Measurements from ENCODE around the gene SP100. TPM values are rescaled to one million over a fixed set of nuclear protein-coding genes. Genes with fewer than 3 reads are reported as not detected.
A peak's percentile ranks its signal among the peaks of the same experiment; 100 is the strongest.

Gene SP100
- total and polyA plus RNA-seq, 5 donors from 2014 or later = 116 to 335 (median 123) TPM

GRCh38 chr2:230512955-230513748, 97.2 kb downstream of the SP100 start:
- peaks cover 58% of the 10 kb centered on the region for H3K36me3 Mint-ChIP-seq
- no peaks in the 10 kb centered on the region for H3K27me3 Mint-ChIP-seq
- Histone ChIP-seq H3K36me3 (ENCODE audit: control insufficient read depth, insufficient read depth, low read length) (peaks cover 49% of the 10 kb centered on the region), H3K4me1 (ENCODE audit: control insufficient read depth, insufficient read depth, low read length, poor library complexity, severe bottlenecking) (no peaks in the 10 kb centered on the region), H3K4me3 (ENCODE audit: low read depth, low read length) (no peak overlapping the region), H3K27me3 (ENCODE audit: control insufficient read depth, insufficient read depth, low read length) (no peaks in the 10 kb centered on the region), H3K27ac (ENCODE audit: insufficient read depth, low read length, poor library complexity, severe bottlenecking) (no peak overlapping the region), H3K9me3 (ENCODE audit: control insufficient read depth in 2 of 2, low read length in 2 of 2) (no peaks in the 10 kb centered on the region)
- no peak overlapping the region for H3K4me3 Mint-ChIP-seq
- peaks cover 0 to 3% (median 0%) of the 10 kb centered on the region in 7 donors for H3K9me3 Mint-ChIP-seq
- peaks cover 0 to 12% (median 3%) of the 10 kb centered on the region in 4 donors for H3K4me1 Mint-ChIP-seq
- H3K27ac Mint-ChIP-seq = peak overlapping the region in 1 of 3 donors; percentile 62
- ATAC-seq (ENCODE audit: low read depth in 2 of 2) (no peak), DNase-seq (no peak)

- peaks cover 21% of the 10 kb centered on the region for H3K36me3 ChIP-seq (ENCODE audit: control insufficient read depth, insufficient read depth, low read length)
- H3K4me3 Mint-ChIP-seq = no peak overlapping the region
- peaks cover 1% of the 10 kb centered on the region for H3K4me1 ChIP-seq (ENCODE audit: control insufficient read depth, insufficient read depth, low read length, poor library complexity, severe bottlenecking)
- peaks cover 0 to 11% (median 7%) of the 10 kb centered on the region in 4 donors for H3K4me1 Mint-ChIP-seq
- ATAC-seq (ENCODE audit: low read depth in 2 of 2) (no peak), DNase-seq (no peak)
- H3K27me3 ChIP-seq (ENCODE audit: control insufficient read depth, insufficient read depth, low read length) = no peaks in the 10 kb centered on the region
- H3K27me3 Mint-ChIP-seq = peaks cover 4% of the 10 kb centered on the region
- H3K36me3 Mint-ChIP-seq = peaks cover 50% of the 10 kb centered on the region
- no peak overlapping the region for H3K27ac ChIP-seq (ENCODE audit: insufficient read depth, low read length, poor library complexity, severe bottlenecking)
- H3K4me3 ChIP-seq (ENCODE audit: low read depth, low read length) = no peak overlapping the region
- H3K9me3 Mint-ChIP-seq = peaks cover 0 to 29% (median 9%) of the 10 kb centered on the region in 7 donors
- H3K9me3 ChIP-seq (ENCODE audit: control insufficient read depth in 2 of 2, low read length in 2 of 2) = peaks cover 16 to 26% of the 10 kb centered on the region in 2 experiments
- no peak overlapping the region for H3K27ac Mint-ChIP-seq
Measured at GRCh38 chr2:230520061-230520874, 104.3 kb downstream of the SP100 start.

- Histone ChIP-seq H3K36me3 (ENCODE audit: control insufficient read depth, insufficient read depth, low read length) (peaks cover 16% of the 10 kb centered on the region), H3K27ac (ENCODE audit: insufficient read depth, low read length, poor library complexity, severe bottlenecking) (no peak overlapping the region), H3K4me1 (ENCODE audit: control insufficient read depth, insufficient read depth, low read length, poor library complexity, severe bottlenecking) (peaks cover 4% of the 10 kb centered on the region), H3K9me3 (ENCODE audit: control insufficient read depth in 2 of 2, low read length in 2 of 2) (peaks cover 16 to 26% of the 10 kb centered on the region in 2 experiments), H3K4me3 (ENCODE audit: low read depth, low read length) (no peak overlapping the region), H3K27me3 (ENCODE audit: control insufficient read depth, insufficient read depth, low read length) (no peaks in the 10 kb centered on the region)
- ATAC-seq (ENCODE audit: low read depth in 2 of 2) = no peak
- Mint-ChIP-seq H3K36me3 (peaks cover 45% of the 10 kb centered on the region), H3K27ac (no peak overlapping the region), H3K27me3 (peaks cover 4% of the 10 kb centered on the region), H3K4me1 (peaks cover 0 to 12% (median 8%) of the 10 kb centered on the region in 4 donors), H3K4me3 (no peak overlapping the region), H3K9me3 (peaks cover 0 to 29% (median 10%) of the 10 kb centered on the region in 7 donors)
- no peak for DNase-seq
Measured at GRCh38 chr2:230520875-230521155, 104.8 kb downstream of the SP100 start.

GRCh38 chr2:230521386-230521785, 105.4 kb downstream of the SP100 start:
- Histone ChIP-seq H3K9me3 (ENCODE audit: control insufficient read depth in 2 of 2, low read length in 2 of 2) (peaks cover 16 to 26% of the 10 kb centered on the region in 2 experiments), H3K27me3 (ENCODE audit: control insufficient read depth, insufficient read depth, low read length) (no peaks in the 10 kb centered on the region), H3K36me3 (ENCODE audit: control insufficient read depth, insufficient read depth, low read length) (peaks cover 16% of the 10 kb centered on the region), H3K4me1 (ENCODE audit: control insufficient read depth, insufficient read depth, low read length, poor library complexity, severe bottlenecking) (peaks cover 4% of the 10 kb centered on the region), H3K27ac (ENCODE audit: insufficient read depth, low read length, poor library complexity, severe bottlenecking) (no peak overlapping the region), H3K4me3 (ENCODE audit: low read depth, low read length) (no peak overlapping the region)
- Mint-ChIP-seq H3K27ac (no peak overlapping the region), H3K4me1 (peaks cover 0 to 15% (median 5%) of the 10 kb centered on the region in 4 donors), H3K36me3 (peaks cover 41% of the 10 kb centered on the region), H3K9me3 (peaks cover 0 to 29% (median 10%) of the 10 kb centered on the region in 7 donors), H3K27me3 (peaks cover 4% of the 10 kb centered on the region), H3K4me3 (no peak overlapping the region)
- DNase-seq (no peak), ATAC-seq (ENCODE audit: low read depth in 2 of 2) (no peak)

GRCh38 chr2:230525682-230526081, 109.7 kb downstream of the SP100 start:
- no peak for ATAC-seq (ENCODE audit: low read depth in 2 of 2)
- peaks cover 0 to 48% (median 24%) of the 10 kb centered on the region in 7 donors for H3K9me3 Mint-ChIP-seq

GRCh38 chr2:230537531-230537976, 121.6 kb downstream of the SP100 start:
- no peak overlapping the region for H3K4me3 ChIP-seq (ENCODE audit: low read depth, low read length)
- DNase-seq = peak in 1 of 3 donors; percentile 13
- H3K9me3 Mint-ChIP-seq = peaks cover 0 to 2% (median 0%) of the 10 kb centered on the region in 7 donors

More at GRCh38 chr2:230525682-230526081, 109.7 kb downstream of the SP100 start:
- H3K27me3 ChIP-seq (ENCODE audit: control insufficient read depth, insufficient read depth, low read length) = no peaks in the 10 kb centered on the region
- peaks cover 0 to 15% (median 5%) of the 10 kb centered on the region in 4 donors for H3K4me1 Mint-ChIP-seq
- H3K4me1 ChIP-seq (ENCODE audit: control insufficient read depth, insufficient read depth, low read length, poor library complexity, severe bottlenecking) = peaks cover 4% of the 10 kb centered on the region
- H3K36me3 ChIP-seq (ENCODE audit: control insufficient read depth, insufficient read depth, low read length) = peaks cover 7% of the 10 kb centered on the region
- H3K4me3 ChIP-seq (ENCODE audit: low read depth, low read length) = no peak overlapping the region
- H3K4me3 Mint-ChIP-seq = no peak overlapping the region
- peaks cover 10 to 19% of the 10 kb centered on the region in 2 experiments for H3K9me3 ChIP-seq (ENCODE audit: control insufficient read depth in 2 of 2, low read length in 2 of 2)
- peak in 1 of 3 donors; percentile 34 for DNase-seq
- H3K27ac ChIP-seq (ENCODE audit: insufficient read depth, low read length, poor library complexity, severe bottlenecking) = no peak overlapping the region
- no peak overlapping the region for H3K27ac Mint-ChIP-seq
- H3K36me3 Mint-ChIP-seq = peaks cover 25% of the 10 kb centered on the region
- H3K27me3 Mint-ChIP-seq = peaks cover 4% of the 10 kb centered on the region

GRCh38 chr2:230540332-230540731, 124.3 kb downstream of the SP100 start:
- Histone ChIP-seq H3K4me1 (ENCODE audit: control insufficient read depth, insufficient read depth, low read length, poor library complexity, severe bottlenecking) (no peaks in the 10 kb centered on the region), H3K27ac (ENCODE audit: insufficient read depth, low read length, poor library complexity, severe bottlenecking) (no peak overlapping the region), H3K36me3 (ENCODE audit: control insufficient read depth, insufficient read depth, low read length) (peaks cover 37% of the 10 kb centered on the region), H3K27me3 (ENCODE audit: control insufficient read depth, insufficient read depth, low read length) (no peaks in the 10 kb centered on the region), H3K4me3 (ENCODE audit: low read depth, low read length) (no peak overlapping the region), H3K9me3 (ENCODE audit: control insufficient read depth in 2 of 2, low read length in 2 of 2) (no peaks in the 10 kb centered on the region)
- ATAC-seq (ENCODE audit: low read depth in 2 of 2) = no peak
- Mint-ChIP-seq H3K4me1 (peaks cover 6 to 27% (median 14%) of the 10 kb centered on the region in 4 donors), H3K9me3 (peaks cover 0 to 15% (median 0%) of the 10 kb centered on the region in 7 donors), H3K36me3 (peaks cover 67% of the 10 kb centered on the region), H3K27ac (peak overlapping the region in 1 of 3 donors; percentile 35), H3K4me3 (no peak overlapping the region), H3K27me3 (no peaks in the 10 kb centered on the region)
- peak in 1 of 3 donors; percentile 20 for DNase-seq

More at GRCh38 chr2:230537531-230537976, 121.6 kb downstream of the SP100 start:
- Histone ChIP-seq H3K9me3 (ENCODE audit: control insufficient read depth in 2 of 2, low read length in 2 of 2) (no peaks in the 10 kb centered on the region), H3K27me3 (ENCODE audit: control insufficient read depth, insufficient read depth, low read length) (no peaks in the 10 kb centered on the region), H3K4me1 (ENCODE audit: control insufficient read depth, insufficient read depth, low read length, poor library complexity, severe bottlenecking) (no peaks in the 10 kb centered on the region), H3K27ac (ENCODE audit: insufficient read depth, low read length, poor library complexity, severe bottlenecking) (no peak overlapping the region), H3K36me3 (ENCODE audit: control insufficient read depth, insufficient read depth, low read length) (peaks cover 23% of the 10 kb centered on the region)
- Mint-ChIP-seq H3K36me3 (peaks cover 42% of the 10 kb centered on the region), H3K27me3 (no peaks in the 10 kb centered on the region), H3K27ac (peak overlapping the region; percentile 43 to 72 (median 69)), H3K4me3 (no peak overlapping the region), H3K4me1 (peaks cover 10 to 37% (median 13%) of the 10 kb centered on the region in 4 donors)
- no peak for ATAC-seq (ENCODE audit: low read depth in 2 of 2)
